Measurements from ENCODE around the gene SLC7A6.

DNA sequence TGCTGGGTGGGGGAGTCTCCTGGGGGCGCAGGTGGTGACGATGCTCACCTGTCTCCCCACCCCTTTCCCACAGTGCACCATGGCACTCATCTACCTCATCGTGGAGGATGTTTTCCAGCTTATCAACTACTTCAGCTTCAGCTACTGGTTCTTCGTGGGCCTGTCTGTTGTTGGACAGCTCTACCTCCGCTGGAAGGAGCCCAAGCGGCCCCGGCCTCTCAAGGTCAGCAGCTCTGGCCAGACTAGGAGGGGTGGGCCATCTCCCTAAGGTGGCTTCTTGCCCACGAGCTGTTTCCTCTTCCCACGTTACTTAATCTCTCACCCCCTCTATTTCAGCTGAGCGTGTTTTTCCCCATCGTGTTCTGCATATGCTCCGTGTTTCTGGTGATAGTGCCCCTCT lies 32.0 kb downstream of the SLC7A6 start:
- TF ChIP-seq, protein P1, sequence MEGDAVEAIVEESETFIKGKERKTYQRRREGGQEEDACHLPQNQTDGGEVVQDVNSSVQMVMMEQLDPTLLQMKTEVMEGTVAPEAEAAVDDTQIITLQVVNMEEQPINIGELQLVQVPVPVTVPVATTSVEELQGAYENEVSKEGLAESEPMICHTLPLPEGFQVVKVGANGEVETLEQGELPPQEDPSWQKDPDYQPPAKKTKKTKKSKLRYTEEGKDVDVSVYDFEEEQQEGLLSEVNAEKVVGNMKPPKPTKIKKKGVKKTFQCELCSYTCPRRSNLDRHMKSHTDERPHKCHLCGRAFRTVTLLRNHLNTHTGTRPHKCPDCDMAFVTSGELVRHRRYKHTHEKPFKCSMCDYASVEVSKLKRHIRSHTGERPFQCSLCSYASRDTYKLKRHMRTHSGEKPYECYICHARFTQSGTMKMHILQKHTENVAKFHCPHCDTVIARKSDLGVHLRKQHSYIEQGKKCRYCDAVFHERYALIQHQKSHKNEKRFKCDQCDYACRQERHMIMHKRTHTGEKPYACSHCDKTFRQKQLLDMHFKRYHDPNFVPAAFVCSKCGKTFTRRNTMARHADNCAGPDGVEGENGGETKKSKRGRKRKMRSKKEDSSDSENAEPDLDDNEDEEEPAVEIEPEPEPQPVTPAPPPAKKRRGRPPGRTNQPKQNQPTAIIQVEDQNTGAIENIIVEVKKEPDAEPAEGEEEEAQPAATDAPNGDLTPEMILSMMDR (IDR thresholded peaks at IDR 0.05), result no peak
- TF ChIP-seq POLR2A (IDR thresholded peaks at IDR 0.05), result no peak
- TF ChIP-seq POLR2AphosphoS5 (IDR thresholded peaks at IDR 0.05), result no peak
